ENCODE results near the gene IL9.

IL9 gene

DNA sequence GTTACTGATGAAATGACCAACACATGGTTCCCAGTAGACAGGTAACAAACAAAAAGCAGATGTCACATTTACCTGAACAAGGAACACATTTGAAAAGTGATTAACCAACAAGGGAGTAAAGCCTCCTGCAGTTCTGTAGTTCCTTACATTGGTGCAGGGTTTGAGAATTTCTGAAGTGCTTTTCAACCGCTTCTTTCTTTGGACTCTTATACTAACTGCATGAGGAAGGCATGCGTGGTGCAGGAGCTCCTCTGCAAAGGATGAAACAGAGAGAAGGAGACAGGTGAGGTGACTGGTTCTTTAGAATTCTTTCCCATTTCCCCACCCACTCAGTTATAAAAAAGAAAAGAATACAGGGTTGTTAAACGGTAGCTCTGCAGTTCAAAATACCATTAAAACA is 4.6 kb upstream of the IL9 start:
- TF ChIP-seq EZH2phosphoT487 (IDR thresholded peaks at IDR 0.05; ENCODE audit: low read length): no peak
- TF ChIP-seq, protein P1, sequence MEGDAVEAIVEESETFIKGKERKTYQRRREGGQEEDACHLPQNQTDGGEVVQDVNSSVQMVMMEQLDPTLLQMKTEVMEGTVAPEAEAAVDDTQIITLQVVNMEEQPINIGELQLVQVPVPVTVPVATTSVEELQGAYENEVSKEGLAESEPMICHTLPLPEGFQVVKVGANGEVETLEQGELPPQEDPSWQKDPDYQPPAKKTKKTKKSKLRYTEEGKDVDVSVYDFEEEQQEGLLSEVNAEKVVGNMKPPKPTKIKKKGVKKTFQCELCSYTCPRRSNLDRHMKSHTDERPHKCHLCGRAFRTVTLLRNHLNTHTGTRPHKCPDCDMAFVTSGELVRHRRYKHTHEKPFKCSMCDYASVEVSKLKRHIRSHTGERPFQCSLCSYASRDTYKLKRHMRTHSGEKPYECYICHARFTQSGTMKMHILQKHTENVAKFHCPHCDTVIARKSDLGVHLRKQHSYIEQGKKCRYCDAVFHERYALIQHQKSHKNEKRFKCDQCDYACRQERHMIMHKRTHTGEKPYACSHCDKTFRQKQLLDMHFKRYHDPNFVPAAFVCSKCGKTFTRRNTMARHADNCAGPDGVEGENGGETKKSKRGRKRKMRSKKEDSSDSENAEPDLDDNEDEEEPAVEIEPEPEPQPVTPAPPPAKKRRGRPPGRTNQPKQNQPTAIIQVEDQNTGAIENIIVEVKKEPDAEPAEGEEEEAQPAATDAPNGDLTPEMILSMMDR (IDR thresholded peaks at IDR 0.05; ENCODE audit: low read length): no peak
- no peak for TF ChIP-seq EZH2 (optimal IDR thresholded peaks at IDR 0.05; ENCODE audit: low read depth, low read length)
- no peaks in the 10 kb centered on the region for H3K36me3 ChIP-seq (replicated peaks; ENCODE audit: insufficient read depth, low read length)
- no peaks in the 10 kb centered on the region for H3K9me2 ChIP-seq (replicated peaks; ENCODE audit: insufficient read depth, low read length)
- H3F3A ChIP-seq (ENCODE audit: insufficient read depth, low read length): no peaks in the 10 kb centered on the region
- H3K4me3 ChIP-seq (ENCODE audit: low read length): no peak overlapping the region
- no peaks in the 10 kb centered on the region for H3K79me2 ChIP-seq (ENCODE audit: low read length)
- H4K20me1 ChIP-seq (ENCODE audit: insufficient read depth, low read length): no peaks in the 10 kb centered on the region
- no peak overlapping the region for H3K9ac ChIP-seq (ENCODE audit: low read length)
- DNase-seq: no peak
- H3K27me3 ChIP-seq (replicated peaks; ENCODE audit: insufficient read depth, low read length): no peaks in the 10 kb centered on the region
- H3K4me1 ChIP-seq (ENCODE audit: low read length): no peaks in the 10 kb centered on the region
- no peaks in the 10 kb centered on the region for H3K9me3 ChIP-seq (replicated peaks; ENCODE audit: insufficient read depth, low read length)
- H3K27ac ChIP-seq (ENCODE audit: low read length): no peak overlapping the region
- no peak overlapping the region for H2AFZ ChIP-seq (ENCODE audit: low read length)
- H3K4me2 ChIP-seq (ENCODE audit: low read depth, low read length): no peak overlapping the region

DNA sequence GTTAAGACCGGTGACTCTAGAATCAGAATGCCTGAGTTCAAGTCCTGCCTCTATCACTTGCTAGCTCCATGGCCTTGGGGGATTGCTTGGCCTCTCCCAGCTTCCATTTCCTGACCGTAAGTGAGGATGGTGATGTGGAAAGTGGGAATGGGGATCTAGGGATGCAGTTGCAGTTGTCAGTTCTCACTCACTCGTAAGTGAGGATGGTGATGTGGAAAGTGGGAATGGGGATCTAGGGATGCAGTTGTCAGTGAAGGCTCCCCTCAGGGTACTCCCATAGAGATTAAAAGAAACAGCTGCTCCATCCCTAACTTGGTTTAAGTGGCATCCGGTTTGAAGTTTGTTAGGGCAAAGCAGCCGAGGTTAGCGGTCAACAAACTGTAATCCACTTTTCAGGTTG is 3.0 kb upstream of the IL9 start:
- Histone ChIP-seq H3K4me1 (ENCODE audit: low read length) (no peaks in the 10 kb centered on the region), H3F3A (ENCODE audit: insufficient read depth, low read length) (no peaks in the 10 kb centered on the region), H3K9ac (ENCODE audit: low read length) (no peak overlapping the region), H3K27me3 (replicated peaks; ENCODE audit: insufficient read depth, low read length) (no peaks in the 10 kb centered on the region), H3K4me2 (ENCODE audit: low read depth, low read length) (no peak overlapping the region), H3K9me3 (replicated peaks; ENCODE audit: insufficient read depth, low read length) (no peaks in the 10 kb centered on the region), H3K79me2 (ENCODE audit: low read length) (no peaks in the 10 kb centered on the region), H3K36me3 (replicated peaks; ENCODE audit: insufficient read depth, low read length) (no peaks in the 10 kb centered on the region), H3K9me2 (replicated peaks; ENCODE audit: insufficient read depth, low read length) (no peaks in the 10 kb centered on the region), H3K27ac (ENCODE audit: low read length) (no peak overlapping the region), H4K20me1 (ENCODE audit: insufficient read depth, low read length) (no peaks in the 10 kb centered on the region), H2AFZ (ENCODE audit: low read length) (no peak overlapping the region), H3K4me3 (ENCODE audit: low read length) (no peak overlapping the region)
- TF ChIP-seq, protein P1 (IDR thresholded peaks at IDR 0.05; ENCODE audit: low read length): no peak
- TF ChIP-seq EZH2phosphoT487 (IDR thresholded peaks at IDR 0.05; ENCODE audit: low read length) (no peak), EZH2 (optimal IDR thresholded peaks at IDR 0.05; ENCODE audit: low read depth, low read length) (no peak)
- no peak for DNase-seq

DNA sequence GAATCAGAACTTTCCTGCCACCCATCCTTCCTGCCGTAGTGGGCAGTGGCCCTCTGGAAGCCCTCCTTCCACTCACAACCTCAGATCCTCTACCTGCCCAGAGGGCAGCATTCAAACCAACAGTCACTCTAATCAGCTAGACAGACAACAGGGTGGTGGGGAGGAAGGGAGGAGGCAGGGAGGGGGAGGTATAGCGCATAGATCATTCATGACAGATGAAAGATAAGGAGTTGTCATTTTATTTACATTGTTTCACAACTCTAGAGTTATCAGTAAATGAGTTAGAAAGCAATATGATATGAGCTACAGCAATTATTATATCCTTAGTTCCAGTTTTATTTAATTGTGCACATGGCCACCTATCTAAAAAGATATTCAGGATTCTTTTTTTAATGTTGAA is 852 bp downstream of the IL9 start:
- Histone ChIP-seq H3K27ac (ENCODE audit: low read length) (no peak overlapping the region), H2AFZ (ENCODE audit: low read length) (no peak overlapping the region), H3K79me2 (ENCODE audit: low read length) (no peaks in the 10 kb centered on the region), H3F3A (ENCODE audit: insufficient read depth, low read length) (peaks cover 7% of the 10 kb centered on the region; the same call in 1 of the 2 replicates), H3K4me3 (ENCODE audit: low read length) (no peak overlapping the region), H3K9me2 (replicated peaks; ENCODE audit: insufficient read depth, low read length) (no peaks in the 10 kb centered on the region), H3K4me1 (ENCODE audit: low read length) (peaks cover 19% of the 10 kb centered on the region), H3K9me3 (replicated peaks; ENCODE audit: insufficient read depth, low read length) (no peaks in the 10 kb centered on the region), H3K4me2 (ENCODE audit: low read depth, low read length) (no peak overlapping the region), H3K27me3 (replicated peaks; ENCODE audit: insufficient read depth, low read length) (no peaks in the 10 kb centered on the region), H4K20me1 (ENCODE audit: insufficient read depth, low read length) (no peaks in the 10 kb centered on the region), H3K9ac (ENCODE audit: low read length) (no peak overlapping the region), H3K36me3 (replicated peaks; ENCODE audit: insufficient read depth, low read length) (no peaks in the 10 kb centered on the region)
- TF ChIP-seq EZH2phosphoT487 (IDR thresholded peaks at IDR 0.05; ENCODE audit: low read length) (no peak), EZH2 (optimal IDR thresholded peaks at IDR 0.05; ENCODE audit: low read depth, low read length) (no peak)
- TF ChIP-seq, protein P1 (IDR thresholded peaks at IDR 0.05; ENCODE audit: low read length): no peak
- no peak for DNase-seq

Measured in MM.1S (cell line).